Measurements from ENCODE around the gene NOL7. TPM values are rescaled to one million over a fixed set of nuclear protein-coding genes. Genes with fewer than 3 reads are reported as not detected.

Gene NOL7
- total and polyA plus RNA-seq, 9 of the 15 experiments (the other 6 are each of a cell fraction or from before 2014, with no cell fraction given), result 19.4 to 235 (median 157) TPM

GRCh38 chr6:13574571-13575376 lies 40.4 kb upstream of the NOL7 start, which contains the start of gene SIRT5 (continued):
- TF ChIP-seq PBX2 (CRISPR knock-in tag; IDR thresholded peaks at IDR 0.05; ENCODE audit: low read depth) (no peak), PBX2 (tag; conservative IDR thresholded peaks at IDR 0.05; ENCODE audit: low read depth) (no peak), CEBPZ (IDR thresholded peaks at IDR 0.05; ENCODE audit: borderline replicate concordance, low read depth, low read length) (no peak), ZNF212 (CRISPR knock-in tag; IDR thresholded peaks at IDR 0.05) (no peak), NR1H2 (CRISPR knock-in tag; IDR thresholded peaks at IDR 0.05) (no peak), ATF2 (CRISPR knock-in tag; IDR thresholded peaks at IDR 0.05) (no peak), E2F3 (CRISPR knock-in tag; IDR thresholded peaks at IDR 0.05) (no peak), MTF1 (CRISPR knock-in tag; IDR thresholded peaks at IDR 0.05; ENCODE audit: borderline replicate concordance) (no peak), ZNF586 (CRISPR knock-in tag; conservative IDR thresholded peaks at IDR 0.05) (no peak), FOXO4 (CRISPR knock-in tag; IDR thresholded peaks at IDR 0.05) (no peak), USF2 (CRISPR knock-in tag; IDR thresholded peaks at IDR 0.05) (no peak), BMI1 (IDR thresholded peaks at IDR 0.05; ENCODE audit: low read length) (no peak), STAG1 (CRISPR knock-in tag; IDR thresholded peaks at IDR 0.05; ENCODE audit: borderline replicate concordance) (no peak), HMBOX1 (IDR thresholded peaks at IDR 0.05) (no peak), PHF20 (IDR thresholded peaks at IDR 0.05; ENCODE audit: partially characterized antibody) (peak; percentile 63), ZNF239 (CRISPR knock-in tag; IDR thresholded peaks at IDR 0.05) (no peak)
